HEK293 (cell line): ENCODE data around the gene TAGLN2.

Experiments
- CTCF ChIA-PET: fragments of 350-600 bp; formaldehyde crosslinking; extraction: SDS; loops from one replicate; lab custom pipeline; 2021; ENCODE audit warnings: antibody characterized with exemption; lab: Yijun Ruan, JAX
- POLR2A ChIA-PET: fragments of 300-600 bp; formaldehyde crosslinking; extraction: SDS; loops from one replicate; lab custom pipeline; 2020; ENCODE audit warnings: antibody characterized with exemption, inconsistent platforms; lab: Yijun Ruan, JAX
- H3K27ac ChIP-seq: fragments of 200-500 bp; sonication (Bioruptor generic); 2 replicates; pipeline ENCODE4 v1.5.1; 2014; ENCODE audit warnings: low read depth, low read length, control low read depth, inconsistent platforms; ENCODE audit errors: extremely low read depth
- H3K36me3 ChIP-seq, 2 experiments: fragments of 200-500 bp in 1 of 2; sonication (Bioruptor generic) in 1 of 2; 1 replicate in 1 of 2; 2 replicates in 1 of 2; pipeline ENCODE4 v1.5.1; 2014 to 2017; ENCODE audit warnings: inconsistent platforms in 2 of 2, low read length in 2 of 2; ENCODE audit not compliant: control insufficient read depth in 2 of 2, insufficient read depth in 1 of 2
- H3K4me1 ChIP-seq: fragments of 200-500 bp; sonication (Bioruptor generic); 2 replicates; pipeline ENCODE4 v1.5.1; 2014; ENCODE audit warnings: mild to moderate bottlenecking, low read length, inconsistent platforms; ENCODE audit not compliant: control insufficient read depth, insufficient read depth
- H3K4me3 ChIP-seq: 2 replicates; pipeline ENCODE4 v1.5.1; 2011; ENCODE audit warnings: low read depth, mild to moderate bottlenecking, control low read depth, low read length, moderate library complexity
- H3K9me3 ChIP-seq: fragments of 200-500 bp; sonication (Bioruptor generic); 2 replicates; pipeline ENCODE4 v1.5.1; 2014; ENCODE audit warnings: low read depth, low read length, inconsistent platforms; ENCODE audit not compliant: control insufficient read depth, insufficient read depth
- GLI2 ChIP-seq: fragments of 450-650 bp; formaldehyde crosslinking; IDR thresholded peaks from 2 replicates; pipeline ENCODE4; 2017; ENCODE audit warnings: missing biosample characterization, missing genetic modification characterization, low read depth, borderline replicate concordance
- GLIS2 ChIP-seq: fragments of 450-650 bp; formaldehyde crosslinking; IDR thresholded peaks from 2 replicates; pipeline ENCODE4 v1.5.1; 2016; ENCODE audit warnings: missing biosample characterization, missing genetic modification characterization
- IKZF3 ChIP-seq: fragments of 450-650 bp; IDR thresholded peaks from 2 replicates; pipeline ENCODE4 v1.5.0; 2018; ENCODE audit warnings: missing biosample characterization, mild to moderate bottlenecking, missing genetic modification characterization, moderate library complexity
- SCRT1 ChIP-seq: fragments of 450-650 bp; formaldehyde crosslinking; IDR thresholded peaks from 2 replicates; pipeline ENCODE4 v1.5.1; 2016; ENCODE audit warnings: missing biosample characterization, missing genetic modification characterization, borderline replicate concordance
- SCRT2 ChIP-seq: fragments of 450-650 bp; formaldehyde crosslinking; IDR thresholded peaks from 2 replicates; pipeline ENCODE4 v1.5.1; 2016; ENCODE audit warnings: missing biosample characterization, missing genetic modification characterization
- ZIC2 ChIP-seq: fragments of 450-650 bp; formaldehyde crosslinking; IDR thresholded peaks from 2 replicates; pipeline ENCODE4 v1.5.1; 2016; ENCODE audit warnings: missing biosample characterization, missing genetic modification characterization
- ZNF610 ChIP-seq: fragments of 450-650 bp; formaldehyde crosslinking; IDR thresholded peaks from 2 replicates; pipeline ENCODE4 v1.5.1; 2016; ENCODE audit warnings: missing biosample characterization, missing genetic modification characterization, borderline replicate concordance
- ZNF660 ChIP-seq: fragments of 450-650 bp; IDR thresholded peaks from 2 replicates; pipeline ENCODE4 v1.5.1; 2018; ENCODE audit warnings: missing biosample characterization, mild to moderate bottlenecking, missing genetic modification characterization
- TF ChIP-seq, protein P1 (sequence below): fragments of 450-650 bp; formaldehyde crosslinking; IDR thresholded peaks from 2 replicates; pipeline ENCODE4 v1.5.1; 2016; ENCODE audit warnings: missing biosample characterization, missing genetic modification characterization
- TF ChIP-seq, protein P2 (sequence below): fragments of 450-650 bp; formaldehyde crosslinking; IDR thresholded peaks from 2 replicates; pipeline ENCODE4 v1.5.1; 2016; ENCODE audit warnings: missing biosample characterization, missing genetic modification characterization, low read depth
- TF ChIP-seq, protein P3 (sequence below): fragments of 450-650 bp; formaldehyde crosslinking; IDR thresholded peaks from 2 replicates; pipeline ENCODE4 v1.5.1; 2016; ENCODE audit warnings: missing biosample characterization, missing genetic modification characterization, borderline replicate concordance
- TF ChIP-seq, protein P4 (sequence below): fragments of 450-650 bp; formaldehyde crosslinking; IDR thresholded peaks from 2 replicates; pipeline ENCODE4; 2016; ENCODE audit warnings: missing biosample characterization, missing genetic modification characterization

TAGLN2 gene

DNA sequence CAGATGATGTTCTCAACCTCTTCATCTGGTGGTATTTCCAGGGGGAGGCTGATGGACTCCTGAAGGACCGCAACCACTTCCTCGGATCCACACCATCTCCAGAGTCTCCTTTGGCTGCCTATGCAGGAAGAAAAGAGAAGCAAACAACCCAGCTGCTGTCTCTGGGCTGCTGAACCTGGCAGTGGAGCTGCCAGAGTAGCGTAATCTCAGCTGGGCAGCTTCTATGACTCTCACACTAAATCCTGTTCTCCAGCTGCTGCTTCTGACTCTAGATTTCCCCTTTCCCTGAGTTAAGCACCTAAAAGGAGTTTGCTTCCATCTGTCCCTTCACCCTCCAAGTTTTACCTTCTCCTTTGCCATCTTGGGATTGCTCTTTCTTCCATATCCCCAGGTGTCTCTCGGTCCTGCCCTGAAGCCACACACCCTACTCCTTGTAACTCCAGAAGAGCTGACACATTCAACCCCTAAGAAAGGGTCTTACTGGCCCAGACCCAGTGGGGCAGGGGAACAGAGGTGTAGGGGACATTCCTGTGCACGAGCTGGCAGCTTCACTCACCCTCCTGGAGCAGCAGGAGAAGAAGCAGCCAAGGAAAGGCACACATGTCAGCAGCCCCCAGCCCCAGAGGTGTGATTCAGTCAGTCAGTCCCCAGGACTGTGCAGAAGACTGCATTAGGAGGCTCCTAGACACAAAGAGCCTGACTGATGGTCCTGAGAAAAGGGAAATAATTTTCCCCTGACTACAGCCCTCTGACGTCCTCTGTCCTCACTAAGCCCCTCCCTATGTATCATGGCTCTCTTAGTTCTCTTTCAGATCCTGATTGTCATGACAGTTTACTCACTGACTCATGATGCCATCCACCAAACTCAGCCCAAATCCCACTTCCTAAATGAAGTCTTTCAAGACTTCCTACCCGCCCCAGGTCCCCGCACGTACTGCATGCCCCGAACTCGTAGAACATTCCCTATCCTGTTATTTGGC lies 28.5 kb upstream of the TAGLN2 start, which contains the start of gene SLAMF9:
Gene SLAMF9, minus strand, starts transcription at position 702 of the 980 bp plus-strand sequence. Its CDS starts 100 bp downstream, at position 602.
- Histone ChIP-seq H3K4me1 (no peaks in the 10 kb centered on the region), H3K27ac (no peak within 1 kb of the TSS), H3K9me3 (no peaks in the 10 kb centered on the region), H3K4me3 (no peak within 1 kb of the TSS), H3K36me3 (no peaks in the 10 kb centered on the region)
- ChIA-PET POLR2A (no interaction called here), CTCF (interaction anchor here (0.6 to 4.8 kb wide), 6 partner anchors 8 to 156 kb away, joined by 3 to 37 read pairs (median 4); partner anchors contain the start of gene IGSF9)
- no peak for TF ChIP-seq GLI2 (tag by site-specific recombination)

DNA sequence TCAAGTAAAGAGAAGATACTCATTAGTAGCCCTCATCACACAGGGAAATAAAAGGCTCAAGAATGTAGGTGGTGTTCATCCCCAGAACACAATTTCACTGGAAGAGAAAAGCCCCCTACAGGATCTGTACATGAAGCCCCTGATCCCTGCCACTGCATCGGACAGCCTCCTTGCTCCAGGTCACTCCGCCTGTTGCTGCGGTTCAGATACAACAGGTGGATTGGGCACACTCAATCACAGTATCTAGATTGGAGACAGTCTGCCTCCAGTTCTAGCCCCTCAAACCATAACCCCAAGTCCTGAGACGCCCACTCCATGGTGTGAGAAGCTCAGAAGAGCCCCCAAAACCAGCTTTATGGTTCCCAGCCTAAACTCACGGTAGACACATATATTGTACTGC lies 27.6 kb upstream of the TAGLN2 start:
- 0 out of 2 replicates have a peak, but pooled peaks have one; percentile 68 for TF ChIP-seq SCRT1 (tag by site-specific recombination)
- TF ChIP-seq, protein P1, sequence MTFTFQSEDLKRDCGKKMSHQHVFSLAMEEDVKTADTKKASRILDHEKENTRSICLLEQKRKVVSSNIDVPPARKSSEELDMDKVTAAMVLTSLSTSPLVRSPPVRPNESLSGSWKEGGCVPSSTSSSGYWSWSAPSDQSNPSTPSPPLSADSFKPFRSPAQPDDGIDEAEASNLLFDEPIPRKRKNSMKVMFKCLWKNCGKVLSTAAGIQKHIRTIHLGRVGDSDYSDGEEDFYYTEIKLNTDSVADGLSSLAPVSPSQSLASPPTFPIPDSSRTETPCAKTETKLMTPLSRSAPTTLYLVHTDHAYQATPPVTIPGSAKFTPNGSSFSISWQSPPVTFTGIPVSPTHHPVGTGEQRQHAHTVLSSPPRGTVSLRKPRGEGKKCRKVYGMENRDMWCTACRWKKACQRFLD (tag by site-specific recombination), result no peak
- TF ChIP-seq, protein P2, sequence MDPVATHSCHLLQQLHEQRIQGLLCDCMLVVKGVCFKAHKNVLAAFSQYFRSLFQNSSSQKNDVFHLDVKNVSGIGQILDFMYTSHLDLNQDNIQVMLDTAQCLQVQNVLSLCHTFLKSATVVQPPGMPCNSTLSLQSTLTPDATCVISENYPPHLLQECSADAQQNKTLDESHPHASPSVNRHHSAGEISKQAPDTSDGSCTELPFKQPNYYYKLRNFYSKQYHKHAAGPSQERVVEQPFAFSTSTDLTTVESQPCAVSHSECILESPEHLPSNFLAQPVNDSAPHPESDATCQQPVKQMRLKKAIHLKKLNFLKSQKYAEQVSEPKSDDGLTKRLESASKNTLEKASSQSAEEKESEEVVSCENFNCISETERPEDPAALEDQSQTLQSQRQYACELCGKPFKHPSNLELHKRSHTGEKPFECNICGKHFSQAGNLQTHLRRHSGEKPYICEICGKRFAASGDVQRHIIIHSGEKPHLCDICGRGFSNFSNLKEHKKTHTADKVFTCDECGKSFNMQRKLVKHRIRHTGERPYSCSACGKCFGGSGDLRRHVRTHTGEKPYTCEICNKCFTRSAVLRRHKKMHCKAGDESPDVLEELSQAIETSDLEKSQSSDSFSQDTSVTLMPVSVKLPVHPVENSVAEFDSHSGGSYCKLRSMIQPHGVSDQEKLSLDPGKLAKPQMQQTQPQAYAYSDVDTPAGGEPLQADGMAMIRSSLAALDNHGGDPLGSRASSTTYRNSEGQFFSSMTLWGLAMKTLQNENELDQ (tag by site-specific recombination), result no peak
- TF ChIP-seq SCRT2 (tag by site-specific recombination), result peak; percentile 91
- TF ChIP-seq ZIC2, result no peak
- TF ChIP-seq, all 188 proteins: peak for 2
- Histone ChIP-seq H3K36me3 (no peaks in the 10 kb centered on the region), H3K27ac (no peak overlapping the region), H3K4me1 (no peaks in the 10 kb centered on the region), H3K4me3 (no peak overlapping the region), H3K9me3 (no peaks in the 10 kb centered on the region)
- ChIA-PET POLR2A (no interaction called here), CTCF (interaction anchor here (0.6 to 10.8 kb wide), 5 partner anchors 16 to 155 kb away, joined by 3 to 87 read pairs (median 4); no protein-coding TSS in a partner anchor)

DNA sequence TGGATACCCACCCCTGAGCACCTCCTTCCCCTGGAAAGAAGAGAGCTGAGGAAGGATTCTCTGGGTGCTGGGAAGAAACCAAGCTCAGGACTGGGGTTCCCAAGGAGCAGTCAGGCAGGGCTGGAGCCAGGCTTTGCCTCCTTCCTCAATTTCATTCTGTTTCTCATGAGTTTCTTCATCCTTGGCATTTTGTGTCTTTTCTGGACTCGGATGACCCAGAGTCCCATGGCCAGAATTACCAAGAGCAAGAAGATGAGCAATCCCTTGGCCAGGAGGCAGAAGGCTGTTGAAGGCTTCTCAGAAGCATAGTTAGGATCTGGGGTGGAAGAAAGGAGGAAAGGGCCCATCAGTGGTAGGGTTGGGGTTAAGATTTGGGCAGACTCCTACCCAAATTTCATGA lies 26.2 kb upstream of the TAGLN2 start:
- Histone ChIP-seq H3K36me3 (no peaks in the 10 kb centered on the region), H3K27ac (no peak overlapping the region), H3K4me1 (no peaks in the 10 kb centered on the region), H3K4me3 (no peak overlapping the region), H3K9me3 (no peaks in the 10 kb centered on the region)
- CTCF ChIA-PET, result interaction anchor here (0.6 to 10.8 kb wide), 2 partner anchors 27 to 56 kb away, joined by 4 to 87 read pairs; no protein-coding TSS in a partner anchor
- POLR2A ChIA-PET, result no interaction called here
- TF ChIP-seq ZNF610 (no peak), ZNF660 (tag by site-specific recombination) (no peak), IKZF3 (tag by site-specific recombination) (no peak), GLIS2 (no peak)
- TF ChIP-seq, protein P3, sequence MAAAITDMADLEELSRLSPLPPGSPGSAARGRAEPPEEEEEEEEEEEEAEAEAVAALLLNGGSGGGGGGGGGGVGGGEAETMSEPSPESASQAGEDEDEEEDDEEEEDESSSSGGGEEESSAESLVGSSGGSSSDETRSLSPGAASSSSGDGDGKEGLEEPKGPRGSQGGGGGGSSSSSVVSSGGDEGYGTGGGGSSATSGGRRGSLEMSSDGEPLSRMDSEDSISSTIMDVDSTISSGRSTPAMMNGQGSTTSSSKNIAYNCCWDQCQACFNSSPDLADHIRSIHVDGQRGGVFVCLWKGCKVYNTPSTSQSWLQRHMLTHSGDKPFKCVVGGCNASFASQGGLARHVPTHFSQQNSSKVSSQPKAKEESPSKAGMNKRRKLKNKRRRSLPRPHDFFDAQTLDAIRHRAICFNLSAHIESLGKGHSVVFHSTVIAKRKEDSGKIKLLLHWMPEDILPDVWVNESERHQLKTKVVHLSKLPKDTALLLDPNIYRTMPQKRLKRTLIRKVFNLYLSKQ, result no peak
- TF ChIP-seq, protein P4, sequence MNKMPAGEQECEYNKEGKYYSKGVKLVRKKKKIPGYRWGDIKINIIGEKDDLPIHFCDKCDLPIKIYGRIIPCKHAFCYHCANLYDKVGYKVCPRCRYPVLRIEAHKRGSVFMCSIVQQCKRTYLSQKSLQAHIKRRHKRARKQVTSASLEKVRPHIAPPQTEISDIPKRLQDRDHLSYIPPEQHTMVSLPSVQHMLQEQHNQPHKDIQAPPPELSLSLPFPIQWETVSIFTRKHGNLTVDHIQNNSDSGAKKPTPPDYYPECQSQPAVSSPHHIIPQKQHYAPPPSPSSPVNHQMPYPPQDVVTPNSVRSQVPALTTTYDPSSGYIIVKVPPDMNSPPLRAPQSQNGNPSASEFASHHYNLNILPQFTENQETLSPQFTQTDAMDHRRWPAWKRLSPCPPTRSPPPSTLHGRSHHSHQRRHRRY, result no peak
